Measurements from ENCODE around the gene MLH1. TPM values are rescaled to one million over a fixed set of nuclear protein-coding genes. Genes with fewer than 3 reads are reported as not detected.

MLH1 gene
- total and polyA plus RNA-seq, 2 of the 8 experiments (the other 6 are each of a cell fraction or from before 2014, with no cell fraction given), result 36.4 to 47.3 TPM

- Histone ChIP-seq H3K18ac (ENCODE audit: extremely low read depth, low read length) (no peak overlapping the region), H3K23me2 (ENCODE audit: low read depth, low read length) (no peaks in the 10 kb centered on the region), H4K8ac (ENCODE audit: extremely low read depth, insufficient read depth, low read length) (no peak overlapping the region), H2BK15ac (ENCODE audit: low read length) (no peak overlapping the region), H3K27ac (ENCODE audit: low read depth, low read length) (no peak overlapping the region), H4K20me1 (replicated peaks in 1 of 2; ENCODE audit: control insufficient read depth in 1 of 2, insufficient read depth in 2 of 2, low read length in 2 of 2) (no peaks in the 10 kb centered on the region), H3K4me3 (ENCODE audit: extremely low read depth in 1 of 4, insufficient read depth in 2 of 4, low read depth in 3 of 4, low read length in 4 of 4) (no peak overlapping the region), H2BK20ac (ENCODE audit: low read length) (no peak overlapping the region), H3K14ac (ENCODE audit: insufficient read length) (no peak overlapping the region), H2BK120ac (replicated peaks; ENCODE audit: low read depth, low read length) (no peak overlapping the region), H3K9me3 (ENCODE audit: insufficient read depth in 2 of 2, low read depth in 1 of 2, low read length in 1 of 2) (no peaks in the 10 kb centered on the region), H3K4me1 (replicated peaks in 1 of 4; ENCODE audit: control insufficient read depth in 3 of 4, insufficient read depth in 4 of 4, low read length in 3 of 4) (no peaks in the 10 kb centered on the region), H3K36me3 (ENCODE audit: control insufficient read depth in 2 of 4, insufficient read depth in 4 of 4, low read length in 3 of 4) (peaks cover 20 to 62% (median 42%) of the 10 kb centered on the region in 4 experiments), H3K27me3 (replicated peaks in 1 of 4; ENCODE audit: control insufficient read depth in 3 of 4, extremely low read depth in 1 of 4, insufficient read depth in 3 of 4, low read length in 3 of 4) (no peaks in the 10 kb centered on the region), H4K91ac (replicated peaks; ENCODE audit: insufficient read length, low read length) (no peak overlapping the region), H4K5ac (ENCODE audit: insufficient read length, low read depth, low read length) (no peak overlapping the region), H2AFZ (ENCODE audit: low read length) (no peak overlapping the region), H3K4ac (replicated peaks; ENCODE audit: insufficient read length, low read depth, low read length) (no peak overlapping the region), H2BK5ac (ENCODE audit: low read depth, low read length) (no peak overlapping the region), H2BK12ac (ENCODE audit: low read depth, low read length) (no peak overlapping the region), H3K4me2 (ENCODE audit: insufficient read depth in 1 of 2, low read depth in 2 of 2, low read length in 2 of 2) (no peak overlapping the region), H2AK5ac (ENCODE audit: low read depth, low read length) (no peak overlapping the region), H3K56ac (replicated peaks; ENCODE audit: insufficient read length, low read depth, low read length) (no peak overlapping the region), H3K79me1 (ENCODE audit: low read depth, low read length) (no peaks in the 10 kb centered on the region), H3K79me2 (ENCODE audit: control insufficient read depth in 1 of 2, insufficient read depth in 2 of 2, low read length in 2 of 2) (no peaks in the 10 kb centered on the region), H3K9ac (replicated peaks in 1 of 4; ENCODE audit: extremely low read depth in 1 of 4, low read depth in 3 of 4, low read length in 3 of 4) (no peak overlapping the region), H3K23ac (ENCODE audit: insufficient read length) (no peak overlapping the region)
- no peak for FAIRE-seq
- POLR2A ChIA-PET (ENCODE audit: partially characterized antibody), result interaction anchor here (1.7 kb wide), 1 partner anchor 9 kb away, joined by 3 read pairs; no protein-coding TSS in a partner anchor
- no peak for DNase-seq (ENCODE audit: low read depth in 1 of 2, low spot score in 2 of 2)
- 93% methylated on average over 1 of the region's 1 CpG; no CpG with 5 or more reads in 1 of the 2 experiments for WGBS, 2 experiments (ENCODE audit: extremely low coverage in 1 of 2, insufficient coverage in 1 of 2, insufficient read length in 1 of 2, insufficient replicate concordance in 2 of 2, low coverage in 1 of 2, low lambda C conversion rate in 2 of 2, missing lambda C conversion rate in 1 of 2)
- CTCF ChIA-PET (ENCODE audit: partially characterized antibody), result no interaction called here
- TF ChIP-seq YY1 (IDR thresholded peaks at IDR 0.05; ENCODE audit: low read depth, low read length), result no peak
- no peak for TF ChIP-seq ATF2 (IDR thresholded peaks at IDR 0.05; ENCODE audit: low read length)
- no peak for TF ChIP-seq TAF1 (IDR thresholded peaks at IDR 0.05; ENCODE audit: low read depth, low read length)
- TF ChIP-seq HDAC2 (IDR thresholded peaks at IDR 0.05; ENCODE audit: borderline replicate concordance in 1 of 2, low read depth in 2 of 2, low read length in 2 of 2), result no peak
- no peak for TF ChIP-seq EP300 (IDR thresholded peaks at IDR 0.05; ENCODE audit: borderline replicate concordance in 1 of 2, low read depth in 2 of 2, low read length in 2 of 2)
- TF ChIP-seq RXRA (IDR thresholded peaks at IDR 0.05; ENCODE audit: insufficient read depth, low read depth, low read length), result no peak
- TF ChIP-seq ZNF274 (IDR thresholded peaks at IDR 0.05; ENCODE audit: borderline replicate concordance, extremely low read depth, low read length), result no peak
- TF ChIP-seq KDM5A (IDR thresholded peaks at IDR 0.05; ENCODE audit: low read length), result no peak
- no peak for TF ChIP-seq TAF7 (optimal IDR thresholded peaks at IDR 0.05; ENCODE audit: borderline replicate concordance, low read depth, low read length)
- no peak for TF ChIP-seq ATF3 (IDR thresholded peaks at IDR 0.05; ENCODE audit: insufficient read depth, low read depth, low read length)
- TF ChIP-seq POLR2AphosphoS5 (IDR thresholded peaks at IDR 0.05; ENCODE audit: low read depth, low read length), result no peak
Observed at GRCh38 chr3:37050282-37050681, 57.0 kb downstream of the MLH1 start.

All from H1 (cell line).